Measurements from ENCODE around the gene PLPPR1. TPM values are rescaled to one million over a fixed set of nuclear protein-coding genes. Genes with fewer than 3 reads are reported as not detected.

The PLPPR1 gene
- total RNA-seq = not detected

DNA sequence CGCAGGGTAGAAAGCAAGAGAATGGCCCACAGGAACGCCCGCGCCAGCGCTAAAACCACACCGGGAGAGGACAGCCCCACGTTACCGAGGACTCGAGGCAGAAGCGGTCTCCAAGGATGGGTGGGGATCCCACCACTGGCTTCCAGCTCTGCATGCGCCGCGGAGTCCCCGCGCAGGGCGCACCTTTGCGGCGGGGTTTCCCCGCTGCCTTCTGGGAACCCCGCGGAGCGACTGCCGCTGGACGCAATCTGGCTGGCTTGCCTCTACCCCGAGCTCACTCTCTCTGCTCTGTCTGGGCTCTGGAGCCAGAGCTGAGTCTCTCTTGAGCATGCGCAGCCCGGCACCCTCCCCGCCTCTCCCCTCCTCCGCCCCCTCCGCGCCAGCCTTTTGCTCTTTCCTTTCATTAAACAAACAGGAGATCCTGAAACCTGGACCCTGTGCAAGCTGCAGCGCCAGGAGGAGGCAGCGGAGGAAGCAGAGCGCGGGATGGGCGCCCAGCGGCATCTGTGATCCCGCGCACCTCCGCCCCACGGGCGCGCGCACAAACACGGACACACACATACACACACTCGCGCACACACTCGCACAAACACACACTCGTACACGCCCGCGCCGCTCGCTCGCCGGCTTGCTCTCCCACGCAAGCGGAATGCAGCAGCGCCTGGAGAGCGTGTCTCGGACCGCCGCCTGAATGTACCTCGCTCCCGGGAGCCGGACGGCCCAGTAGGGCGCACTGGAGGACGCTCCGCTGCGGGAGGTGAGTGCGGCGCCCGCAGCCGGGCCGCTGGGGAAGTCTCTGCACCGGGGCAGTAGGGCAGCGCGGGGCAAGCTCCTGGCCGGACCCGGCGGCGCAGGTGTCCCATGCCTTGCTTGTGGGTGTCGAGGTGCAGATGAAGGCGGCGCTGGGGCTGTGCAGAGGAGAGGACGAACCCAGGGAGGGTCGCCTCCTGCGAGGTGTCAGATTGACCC lies at the start of gene PLPPR1:
PLPPR1 (plus strand) TSS at position 382 of the 969 bp plus-strand sequence.
- peaks cover 55% of the 10 kb centered on the region for H3K27me3 Mint-ChIP-seq (ENCODE audit: low read depth)
- peak in 1 of 2 donors; percentile 32 for ATAC-seq (replicated peaks in 1 of 2)
- H3K4me3 Mint-ChIP-seq = peak within 1 kb of the TSS; percentile 56 to 71
- no peaks in the 10 kb centered on the region for H3K4me1 Mint-ChIP-seq (ENCODE audit: low read depth)
- no peaks in the 10 kb centered on the region for H3K36me3 Mint-ChIP-seq (ENCODE audit: insufficient read depth in 2 of 2)
- no peak for DNase-seq
- no peak within 1 kb of the TSS for H3K27ac Mint-ChIP-seq
- H3K9me3 Mint-ChIP-seq = no peaks in the 10 kb centered on the region

DNA sequence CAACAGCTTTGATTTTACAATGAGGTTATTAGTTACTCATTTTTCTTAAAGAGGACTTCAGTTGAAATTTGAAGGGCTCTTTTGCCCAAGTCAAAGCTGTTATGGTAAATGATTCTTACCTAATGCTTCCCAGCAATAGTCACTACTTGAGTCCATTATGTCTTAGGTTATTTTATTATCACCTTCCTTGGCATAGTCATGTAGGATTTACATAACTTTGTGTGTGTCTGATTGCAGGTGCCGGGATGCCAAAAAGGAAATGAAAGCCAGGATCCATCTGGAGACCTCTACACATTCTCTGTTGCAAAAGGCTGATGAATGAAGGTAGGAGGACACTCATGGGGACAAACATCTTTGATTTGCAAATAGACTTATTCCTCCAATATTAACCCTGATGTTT lies 38.8 kb upstream of the PLPPR1 start:
- no peaks in the 10 kb centered on the region for H3K27me3 Mint-ChIP-seq (ENCODE audit: low read depth)
- H3K4me1 Mint-ChIP-seq (ENCODE audit: low read depth) = no peaks in the 10 kb centered on the region
- DNase-seq = no peak
- no peak overlapping the region for H3K4me3 Mint-ChIP-seq
- no peak overlapping the region for H3K27ac Mint-ChIP-seq
- H3K36me3 Mint-ChIP-seq (ENCODE audit: insufficient read depth in 2 of 2) = no peaks in the 10 kb centered on the region
- ATAC-seq (replicated peaks in 1 of 2) = no peak
- H3K9me3 Mint-ChIP-seq = no peaks in the 10 kb centered on the region

DNA sequence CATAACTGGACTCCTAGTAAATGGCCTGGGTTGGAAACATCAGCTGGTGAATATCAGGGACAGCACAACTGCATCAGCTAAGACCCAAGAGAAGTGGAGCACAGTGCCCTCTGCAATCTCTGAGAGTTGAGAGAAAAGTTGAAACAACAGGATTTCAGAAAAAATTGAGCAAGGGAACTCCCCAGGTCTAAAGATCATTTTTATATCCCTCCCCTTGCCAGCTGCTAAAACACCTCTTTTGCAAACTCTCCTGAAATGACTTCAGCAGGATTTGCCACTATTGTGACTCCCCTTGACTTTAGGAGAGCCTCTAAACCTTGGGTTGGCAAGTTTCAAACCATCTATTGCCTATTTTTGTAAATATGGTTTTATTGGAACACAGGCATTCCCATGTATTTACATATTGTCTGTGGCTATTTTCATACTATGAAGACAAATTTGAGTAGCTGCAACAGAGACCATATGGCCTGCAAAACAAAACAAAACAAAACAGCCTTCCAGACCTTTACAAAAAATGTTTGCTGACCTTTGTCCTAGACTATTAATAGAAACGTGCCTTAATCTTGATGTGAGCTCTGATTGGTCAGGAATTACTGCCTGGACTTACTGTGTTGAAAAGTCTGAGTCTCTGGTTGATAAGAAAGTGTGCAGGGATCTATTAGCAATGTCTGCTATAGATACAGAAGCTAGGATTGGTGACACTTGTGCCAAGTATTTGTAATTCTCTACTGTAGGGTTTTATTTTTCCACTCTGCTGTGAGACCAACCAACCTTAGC lies 37.7 kb upstream of the PLPPR1 start:
- H3K27me3 Mint-ChIP-seq (ENCODE audit: low read depth) = no peaks in the 10 kb centered on the region
- no peak for DNase-seq
- H3K4me1 Mint-ChIP-seq (ENCODE audit: low read depth) = no peaks in the 10 kb centered on the region
- no peaks in the 10 kb centered on the region for H3K36me3 Mint-ChIP-seq (ENCODE audit: insufficient read depth in 2 of 2)
- H3K27ac Mint-ChIP-seq = no peak overlapping the region
- H3K4me3 Mint-ChIP-seq = no peak overlapping the region
- H3K9me3 Mint-ChIP-seq = no peaks in the 10 kb centered on the region
- ATAC-seq (replicated peaks in 1 of 2) = no peak

DNA sequence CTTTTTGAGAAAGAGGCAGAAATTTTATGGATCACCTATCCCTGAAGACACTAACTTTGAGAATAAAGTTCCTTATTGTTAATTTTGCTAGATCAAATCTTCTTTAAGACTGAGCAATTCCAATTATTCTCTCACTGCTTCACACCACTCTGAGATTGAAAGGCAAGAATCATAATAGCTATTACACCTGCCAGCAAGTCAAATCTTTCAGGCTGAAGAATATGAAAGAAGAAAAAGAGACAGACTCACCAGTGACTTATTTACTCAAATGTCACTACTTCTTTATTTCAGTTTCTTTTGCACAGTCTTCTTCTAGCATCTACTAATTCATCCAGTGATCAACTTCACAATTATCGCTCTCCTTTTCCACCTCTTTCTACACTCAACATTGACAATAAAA lies 35.9 kb upstream of the PLPPR1 start:
- no peak for DNase-seq
- Mint-ChIP-seq H3K4me1 (ENCODE audit: low read depth) (no peaks in the 10 kb centered on the region), H3K4me3 (no peak overlapping the region), H3K27me3 (ENCODE audit: low read depth) (no peaks in the 10 kb centered on the region), H3K27ac (no peak overlapping the region), H3K9me3 (no peaks in the 10 kb centered on the region), H3K36me3 (ENCODE audit: insufficient read depth in 2 of 2) (no peaks in the 10 kb centered on the region)
- no peak for ATAC-seq (replicated peaks in 1 of 2)

DNA sequence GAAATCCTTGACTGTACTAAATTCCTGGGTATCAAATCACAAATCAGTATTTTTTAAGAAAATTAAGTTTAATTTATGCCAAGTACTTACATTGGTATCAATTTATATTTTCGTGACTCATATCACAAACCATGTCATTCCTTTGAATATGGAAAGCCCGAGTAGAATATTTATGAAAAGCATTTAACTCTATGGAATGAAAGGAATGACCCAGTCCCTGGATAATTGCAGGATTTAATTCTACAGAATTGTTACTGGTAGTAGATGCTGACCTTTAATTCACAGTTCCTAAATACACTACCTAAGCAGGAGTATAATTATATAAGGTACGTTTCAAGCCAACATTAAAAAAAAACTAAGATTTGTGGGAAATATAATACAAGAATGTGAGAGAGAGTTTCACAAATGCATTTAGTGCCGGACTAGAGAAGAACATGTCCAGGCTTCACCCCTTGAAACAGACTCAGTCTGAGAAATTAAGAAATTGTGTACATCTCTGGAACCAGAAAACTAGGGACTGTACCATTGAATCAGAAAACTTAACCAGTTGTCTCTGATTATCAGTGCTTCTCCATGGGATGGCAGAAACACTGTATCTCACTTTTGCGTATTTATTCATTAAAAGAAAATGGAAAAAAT lies 28.5 kb upstream of the PLPPR1 start:
- ATAC-seq (replicated peaks in 1 of 2) (no peak), DNase-seq (no peak)
- Mint-ChIP-seq H3K4me1 (ENCODE audit: low read depth) (no peaks in the 10 kb centered on the region), H3K9me3 (peaks cover 2 to 3% of the 10 kb centered on the region in 2 donors), H3K36me3 (ENCODE audit: insufficient read depth in 2 of 2) (no peaks in the 10 kb centered on the region), H3K27me3 (ENCODE audit: low read depth) (no peaks in the 10 kb centered on the region), H3K27ac (no peak overlapping the region), H3K4me3 (no peak overlapping the region)

DNA sequence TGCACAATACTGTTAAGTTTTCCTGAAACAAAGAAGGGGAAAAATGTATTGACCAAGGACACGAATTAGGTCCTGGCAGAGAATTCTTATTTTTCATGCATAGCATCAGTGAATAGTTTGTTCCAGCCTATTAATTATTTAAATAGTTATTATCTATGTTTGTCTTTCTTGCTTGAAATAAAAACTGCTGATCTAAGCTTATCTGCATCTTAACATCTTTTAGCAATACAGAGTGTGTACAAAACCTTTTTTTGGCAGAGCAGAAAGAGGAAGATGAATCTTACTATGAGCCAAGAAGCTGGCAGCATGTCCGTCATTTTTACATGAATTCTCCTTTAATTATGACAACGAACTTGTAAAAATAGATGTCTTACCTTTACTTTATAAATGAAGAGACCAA lies 23.3 kb upstream of the PLPPR1 start:
- Mint-ChIP-seq H3K27ac (no peak overlapping the region), H3K36me3 (ENCODE audit: insufficient read depth in 2 of 2) (no peaks in the 10 kb centered on the region), H3K9me3 (peaks cover 3 to 10% of the 10 kb centered on the region in 2 donors), H3K4me1 (ENCODE audit: low read depth) (no peaks in the 10 kb centered on the region), H3K27me3 (ENCODE audit: low read depth) (no peaks in the 10 kb centered on the region), H3K4me3 (no peak overlapping the region)
- ATAC-seq (replicated peaks in 1 of 2) (no peak), DNase-seq (no peak)

DNA sequence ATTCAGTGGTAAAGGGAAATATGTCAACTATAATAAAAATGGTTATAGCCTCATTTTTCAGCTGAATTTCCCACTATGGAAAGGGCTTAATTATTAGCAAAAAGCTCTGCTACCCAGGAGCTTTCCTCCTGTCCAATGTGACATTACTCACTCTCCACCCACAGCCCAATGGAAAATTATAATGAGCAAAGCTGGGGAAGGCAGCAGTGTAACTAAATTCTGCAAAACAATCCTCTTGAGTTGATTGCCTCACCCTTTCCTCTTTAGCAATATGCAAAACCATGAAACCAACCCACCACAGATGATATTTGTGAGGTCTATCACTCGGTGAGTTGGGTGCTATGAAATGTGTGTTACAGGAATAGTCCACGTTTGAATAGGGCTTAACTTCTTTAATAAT lies 14.0 kb upstream of the PLPPR1 start:
- Mint-ChIP-seq H3K27me3 (ENCODE audit: low read depth) (no peaks in the 10 kb centered on the region), H3K36me3 (ENCODE audit: insufficient read depth in 2 of 2) (no peaks in the 10 kb centered on the region), H3K27ac (no peak overlapping the region), H3K4me3 (no peak overlapping the region), H3K9me3 (no peaks in the 10 kb centered on the region), H3K4me1 (ENCODE audit: low read depth) (no peaks in the 10 kb centered on the region)
- DNase-seq (no peak), ATAC-seq (replicated peaks in 1 of 2) (no peak)

DNA sequence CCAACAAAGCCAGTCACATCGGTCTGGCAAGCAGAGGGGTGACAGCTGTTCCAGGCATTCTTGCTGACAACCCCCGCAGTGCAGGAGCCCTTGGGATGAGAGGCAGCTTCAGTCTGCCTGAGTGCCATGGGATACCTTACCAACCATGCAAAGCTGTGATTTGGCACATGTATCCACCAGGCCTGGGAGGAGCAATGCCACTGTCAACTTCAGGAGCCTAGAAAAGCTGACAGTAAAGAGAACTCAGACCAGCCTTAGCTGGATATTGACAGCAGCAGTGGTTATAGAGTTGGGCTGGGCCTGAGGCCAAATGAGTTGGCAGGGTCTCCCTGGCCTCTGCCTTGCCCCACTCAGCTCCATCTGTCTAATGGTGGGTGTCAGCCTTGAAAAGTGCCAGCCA lies 10.1 kb upstream of the PLPPR1 start:
- Mint-ChIP-seq H3K27ac (no peak overlapping the region), H3K27me3 (ENCODE audit: low read depth) (no peaks in the 10 kb centered on the region), H3K9me3 (peaks cover 0 to 1% of the 10 kb centered on the region in 2 donors), H3K4me1 (ENCODE audit: low read depth) (no peaks in the 10 kb centered on the region), H3K4me3 (no peak overlapping the region), H3K36me3 (ENCODE audit: insufficient read depth in 2 of 2) (no peaks in the 10 kb centered on the region)
- DNase-seq = no peak
- no peak for ATAC-seq (replicated peaks in 1 of 2)

DNA sequence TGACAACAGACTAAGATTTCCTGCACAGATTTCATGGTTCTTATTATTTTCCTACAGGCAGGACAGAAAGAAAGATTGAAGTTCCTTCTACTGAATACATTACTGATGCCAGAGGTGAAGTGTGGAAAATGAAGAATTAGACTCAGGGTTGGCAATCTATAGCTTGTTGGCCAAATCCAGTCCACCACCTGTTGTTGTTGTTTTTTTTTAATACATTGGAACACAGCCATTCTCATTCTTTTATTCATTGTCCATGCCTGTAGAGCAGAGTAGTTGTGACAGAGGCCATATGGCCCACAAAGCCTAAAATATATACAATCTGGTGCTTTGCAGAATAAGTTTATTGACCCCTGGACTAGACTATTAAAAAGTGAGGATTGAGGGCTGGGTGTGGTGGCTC lies 5.8 kb upstream of the PLPPR1 start:
- Mint-ChIP-seq H3K36me3 (ENCODE audit: insufficient read depth in 2 of 2) (no peaks in the 10 kb centered on the region), H3K27me3 (ENCODE audit: low read depth) (peaks cover 8% of the 10 kb centered on the region), H3K4me3 (no peak overlapping the region), H3K9me3 (peaks cover 0 to 1% of the 10 kb centered on the region in 2 donors), H3K4me1 (ENCODE audit: low read depth) (no peaks in the 10 kb centered on the region), H3K27ac (no peak overlapping the region)
- no peak for DNase-seq
- ATAC-seq (replicated peaks in 1 of 2) = no peak

DNA sequence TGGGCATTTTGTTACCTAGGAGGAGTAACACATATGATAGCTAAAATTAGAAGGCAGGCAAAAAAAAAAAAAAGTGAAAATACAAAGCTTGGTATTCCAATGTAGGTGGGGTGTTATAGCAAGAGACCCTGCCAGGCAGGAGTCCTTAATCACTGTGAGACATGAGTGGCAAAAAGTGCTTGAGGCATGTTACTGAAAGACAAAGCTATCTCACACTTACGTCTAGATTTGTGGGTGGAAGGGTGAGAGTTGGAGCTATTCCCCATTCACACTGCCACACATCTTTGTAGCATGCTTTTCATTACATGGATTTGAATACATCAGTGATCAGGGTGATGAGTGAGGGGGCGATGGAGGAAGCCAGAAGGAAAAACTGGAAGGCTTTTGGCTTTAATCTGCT lies 2.6 kb upstream of the PLPPR1 start:
- DNase-seq (no peak), ATAC-seq (replicated peaks in 1 of 2) (no peak)
- Mint-ChIP-seq H3K27me3 (ENCODE audit: low read depth) (peaks cover 31% of the 10 kb centered on the region), H3K9me3 (peaks cover 0 to 1% of the 10 kb centered on the region in 2 donors), H3K4me3 (no peak overlapping the region), H3K4me1 (ENCODE audit: low read depth) (no peaks in the 10 kb centered on the region), H3K27ac (no peak overlapping the region), H3K36me3 (ENCODE audit: insufficient read depth in 2 of 2) (no peaks in the 10 kb centered on the region)

DNA sequence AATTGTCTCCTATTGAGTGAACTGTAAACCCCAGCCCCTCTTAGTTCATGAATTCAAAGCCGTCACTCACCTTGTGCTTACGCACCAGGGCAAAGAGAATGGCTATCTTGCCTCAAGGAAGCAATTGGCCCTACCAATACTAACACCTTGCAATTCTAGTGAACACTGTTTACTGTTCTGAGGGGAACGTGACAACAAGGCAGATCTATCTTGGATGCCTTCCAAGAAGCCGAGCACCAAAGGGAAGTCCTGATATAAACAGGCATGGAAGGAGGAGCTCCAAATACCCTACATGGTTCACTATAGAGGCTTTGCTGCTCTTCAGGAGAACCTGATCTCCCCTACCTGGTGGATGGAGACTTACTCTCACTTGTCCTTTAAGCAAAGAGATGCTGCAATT lies 1.7 kb upstream of the PLPPR1 start:
- DNase-seq (no peak), ATAC-seq (replicated peaks in 1 of 2) (no peak)
- Mint-ChIP-seq H3K4me1 (ENCODE audit: low read depth) (no peaks in the 10 kb centered on the region), H3K27me3 (ENCODE audit: low read depth) (peaks cover 40% of the 10 kb centered on the region), H3K4me3 (no peak overlapping the region), H3K27ac (no peak overlapping the region), H3K36me3 (ENCODE audit: insufficient read depth in 2 of 2) (no peaks in the 10 kb centered on the region), H3K9me3 (no peaks in the 10 kb centered on the region)

DNA sequence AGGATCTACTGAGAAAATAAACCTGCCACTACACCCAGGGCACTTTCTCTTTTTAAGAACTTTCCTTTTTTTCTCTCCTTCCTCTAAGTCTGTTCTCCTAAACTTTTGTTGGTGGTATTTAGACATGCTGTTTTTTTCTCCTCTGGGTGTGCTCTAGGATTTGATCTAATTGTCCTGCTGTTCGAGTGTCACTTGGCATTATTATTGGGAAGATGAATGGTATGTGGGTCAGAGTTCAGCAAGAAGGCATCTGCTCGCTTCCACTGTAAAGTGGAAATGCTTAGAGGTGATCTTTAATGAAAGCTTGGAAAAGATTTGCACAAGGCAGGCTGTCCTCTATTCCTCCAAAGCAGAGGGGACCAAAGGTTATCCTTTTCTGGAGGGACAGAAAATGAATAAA lies 1.3 kb upstream of the PLPPR1 start:
- H3K27me3 Mint-ChIP-seq (ENCODE audit: low read depth) = peaks cover 44% of the 10 kb centered on the region

DNA sequence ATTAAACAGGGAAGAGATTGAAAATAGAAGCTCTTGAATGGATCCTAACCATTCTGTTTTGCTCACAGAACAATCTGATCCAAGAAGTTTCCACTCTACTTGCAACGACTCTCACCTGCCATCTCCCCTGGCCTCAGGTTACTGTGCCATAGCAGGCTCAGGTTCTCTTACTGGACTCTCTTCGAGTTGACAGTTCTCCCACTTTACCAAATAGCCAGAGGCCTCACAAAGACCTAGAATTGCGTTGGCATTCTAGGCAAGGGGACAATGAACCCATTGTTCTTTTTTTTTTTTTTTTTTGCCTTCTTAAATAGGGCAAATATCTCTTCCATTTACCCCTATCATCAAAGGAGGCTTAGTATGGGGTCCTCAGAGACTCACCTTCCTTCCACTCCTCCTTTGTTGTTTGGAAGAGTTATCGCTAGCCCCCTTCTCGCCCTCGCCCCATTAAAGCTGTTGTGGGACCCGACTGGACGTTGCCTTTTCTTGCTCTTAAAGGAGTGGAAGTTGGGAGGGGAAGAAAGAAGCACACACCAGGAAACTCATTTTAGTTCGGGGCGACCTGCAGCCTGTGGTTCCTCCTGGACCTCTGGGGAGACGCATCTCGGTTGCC lies 688 bp upstream of the PLPPR1 start:
- H3K4me3 Mint-ChIP-seq = peak overlapping the region in 1 of 2 donors; percentile 3
- DNase-seq = no peak
- no peaks in the 10 kb centered on the region for H3K4me1 Mint-ChIP-seq (ENCODE audit: low read depth)
- peaks cover 50% of the 10 kb centered on the region for H3K27me3 Mint-ChIP-seq (ENCODE audit: low read depth)
- H3K9me3 Mint-ChIP-seq = no peaks in the 10 kb centered on the region
- ATAC-seq (replicated peaks in 1 of 2) = no peak
- H3K27ac Mint-ChIP-seq = no peak overlapping the region
- H3K36me3 Mint-ChIP-seq (ENCODE audit: insufficient read depth in 2 of 2) = no peaks in the 10 kb centered on the region

More for the DNA sequence above, 1.3 kb upstream of the PLPPR1 start:
- Mint-ChIP-seq H3K9me3 (no peaks in the 10 kb centered on the region), H3K27ac (no peak overlapping the region), H3K4me1 (ENCODE audit: low read depth) (no peaks in the 10 kb centered on the region), H3K36me3 (ENCODE audit: insufficient read depth in 2 of 2) (no peaks in the 10 kb centered on the region), H3K4me3 (no peak overlapping the region)
- no peak for DNase-seq
- no peak for ATAC-seq (replicated peaks in 1 of 2)

All from activated T-cell treated with anti-CD3 and anti-CD28 coated beads, Interleukin-2, amount 50 U/mL, for 72 hours (primary cell).